Measurements from ENCODE around the gene MED9.

- TF ChIP-seq CTCF (conservative IDR thresholded peaks at IDR 0.05 in 1 of 2, IDR thresholded peaks at IDR 0.05 in 1 of 2; ENCODE audit: low read depth in 1 of 2, low read length in 2 of 2) (no peak), EZH2 (IDR thresholded peaks at IDR 0.05; ENCODE audit: low read length, missing control alignments) (no peak)
Measured at GRCh38 chr17:17445925-17446665, 30.7 kb upstream of the MED9 start.

All from fibroblast of lung (primary cell).